HepG2 (cell line): ENCODE data around the gene CD80. TPM values are rescaled to one million over a fixed set of nuclear protein-coding genes. Genes with fewer than 3 reads are reported as not detected.
A peak's percentile ranks its signal among the peaks of the same experiment; 100 is the strongest.

Experiments
- ARNTL ChIP-seq: sonication (generic); formaldehyde crosslinking; IDR thresholded peaks from 2 replicates; pipeline ENCODE4 v1.4.0; 2020; ENCODE audit warnings: mild to moderate bottlenecking, missing genetic modification reagents
- CCAR2 ChIP-seq: fragments of 200-400 bp; formaldehyde crosslinking; optimal IDR thresholded peaks from 2 replicates; pipeline ENCODE3; 2018; ENCODE audit warnings: low read depth, mild to moderate bottlenecking, low read length, moderate library complexity
- ETS1 ChIP-seq: sonication (generic); formaldehyde crosslinking; IDR thresholded peaks from 2 replicates; pipeline ENCODE4 v1.4.0; 2020; ENCODE audit warnings: missing genetic modification reagents
- FOXC1 ChIP-seq: sonication (generic); formaldehyde crosslinking; IDR thresholded peaks from 2 replicates; pipeline ENCODE4 v1.8.0; 2022; ENCODE audit warnings: mild to moderate bottlenecking, missing genetic modification reagents, borderline replicate concordance
- FOXP4 ChIP-seq: sonication (generic); formaldehyde crosslinking; IDR thresholded peaks from 2 replicates; pipeline ENCODE4 v1.4.0; 2020; ENCODE audit warnings: missing genetic modification reagents
- GABPA ChIP-seq, 2 experiments: IDR thresholded peaks; 2 replicates each; pipeline ENCODE4 v1.6.1; 2011 to 2016; ENCODE audit warnings: low read depth in 2 of 2, low read length in 1 of 2, missing biosample characterization in 1 of 2, missing genetic modification characterization in 1 of 2
- GRHL1 ChIP-seq: sonication (generic); formaldehyde crosslinking; conservative IDR thresholded peaks from 2 replicates; pipeline ENCODE4 v1.8.0; 2022; ENCODE audit warnings: missing genetic modification reagents
- ISL2 ChIP-seq: sonication (generic); formaldehyde crosslinking; IDR thresholded peaks from 2 replicates; pipeline ENCODE4 v1.5.0; 2020; ENCODE audit warnings: missing genetic modification reagents
- KDM6A ChIP-seq: IDR thresholded peaks from 2 replicates; pipeline ENCODE4 v1.6.1; 2016; ENCODE audit warnings: low read depth
- PITX1 ChIP-seq: sonication (generic); formaldehyde crosslinking; IDR thresholded peaks from 2 replicates; pipeline ENCODE4 v1.5.1; 2020; ENCODE audit warnings: mild to moderate bottlenecking, missing genetic modification reagents
- TFE3 ChIP-seq: IDR thresholded peaks from 2 replicates; pipeline ENCODE4 v1.6.1; 2016
- ZC3H13 ChIP-seq: sonication (generic); formaldehyde crosslinking; IDR thresholded peaks from 2 replicates; pipeline ENCODE4 v1.8.1; 2023; ENCODE audit warnings: mild to moderate bottlenecking, missing genetic modification reagents, moderate library complexity
- ZNF101 ChIP-seq: sonication (generic); formaldehyde crosslinking; IDR thresholded peaks from 2 replicates; pipeline ENCODE4 v1.4.0; 2020; ENCODE audit warnings: mild to moderate bottlenecking, low read depth, missing genetic modification reagents, borderline replicate concordance
- ZNF652 ChIP-seq: IDR thresholded peaks from 2 replicates; pipeline ENCODE4 v1.6.1; 2016; ENCODE audit warnings: low read depth, borderline replicate concordance
- ZNF713 ChIP-seq: sonication (generic); formaldehyde crosslinking; IDR thresholded peaks from 2 replicates; pipeline ENCODE4 v1.4.0; 2020; ENCODE audit warnings: mild to moderate bottlenecking, missing genetic modification reagents
- ZNF75D ChIP-seq: sonication (generic); formaldehyde crosslinking; IDR thresholded peaks from 2 replicates; pipeline ENCODE4 v1.8.1; 2023; ENCODE audit warnings: missing genetic modification reagents, mild to moderate bottlenecking, borderline replicate concordance
- ZSCAN30 ChIP-seq: sonication (generic); formaldehyde crosslinking; IDR thresholded peaks from 2 replicates; pipeline ENCODE4 v1.5.0; 2020; ENCODE audit warnings: mild to moderate bottlenecking, missing genetic modification reagents
- polyA plus RNA-seq, 8 experiments: library from polyadenylated mRNA; depleted of rRNA in 3 of 8; stranded (reverse) in 7 of 8; unstranded in 1 of 8; fragments of >200 nt; fragmentation: Illumina TruSeq in 4 of 8; extraction: Trizol in 4 of 8; gene quantifications; 2 replicates each; pipeline versions ENCODE4 v1.2.1 to v1.2.3, GENCODE V29; 2011 to 2016; ENCODE audit warnings: low read depth in 4 of 8, missing spikeins in 1 of 8, mixed read lengths in 1 of 8; ENCODE audit not compliant: insufficient read depth in 1 of 8
- total RNA-seq, 5 experiments: library from RNA; depleted of rRNA; stranded (reverse); fragments of >200 nt; fragmentation: Illumina TruSeq; extraction: Trizol; gene quantifications; 2 replicates each; pipeline ENCODE4 v1.2.3, GENCODE V29; 2016; ENCODE audit warnings: low read depth in 1 of 5
- TF ChIP-seq, protein P1 (sequence below): fragments of 450-650 bp; IDR thresholded peaks from 2 replicates; pipeline ENCODE4 v1.6.1; 2017; ENCODE audit warnings: mild to moderate bottlenecking

CD80 gene
- total and polyA plus RNA-seq, 2 of the 13 experiments (the other 11 are each of a cell fraction or from before 2014, with no cell fraction given) = not detected

DNA sequence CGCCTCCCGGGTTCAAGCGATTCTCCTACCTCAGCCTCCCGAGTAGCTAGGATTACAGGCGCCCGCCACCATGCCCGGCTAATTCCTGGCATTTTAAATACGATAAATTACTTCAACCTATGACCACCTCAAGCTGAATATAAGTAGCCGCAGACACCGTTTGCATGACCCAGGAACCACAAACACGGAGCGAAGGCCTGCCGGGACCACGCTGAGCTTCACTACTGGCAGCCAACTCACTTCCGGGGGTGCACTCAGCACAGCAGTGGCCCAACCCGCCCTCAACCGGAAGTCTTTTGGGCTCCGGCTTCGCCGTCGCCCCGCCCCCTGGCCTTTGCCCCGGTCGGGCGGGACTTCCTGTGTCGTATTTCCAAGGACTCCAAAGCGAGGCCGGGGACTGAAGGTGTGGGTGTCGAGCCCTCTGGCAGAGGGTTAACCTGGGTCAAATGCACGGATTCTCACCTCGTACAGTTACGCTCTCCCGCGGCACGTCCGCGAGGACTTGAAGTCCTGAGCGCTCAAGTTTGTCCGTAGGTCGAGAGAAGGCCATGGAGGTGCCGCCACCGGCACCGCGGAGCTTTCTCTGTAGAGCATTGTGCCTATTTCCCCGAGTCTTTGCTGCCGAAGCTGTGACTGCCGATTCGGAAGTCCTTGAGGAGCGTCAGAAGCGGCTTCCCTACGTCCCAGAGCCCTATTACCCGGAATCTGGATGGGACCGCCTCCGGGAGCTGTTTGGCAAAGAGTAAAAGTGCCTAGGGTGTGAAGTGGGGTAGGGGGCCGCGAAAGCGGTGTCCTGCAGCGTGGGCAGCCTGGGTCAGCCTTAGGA lies 61.0 kb downstream of the CD80 start, which contains the start of gene TIMMDC1 (continued):
- 0 out of 2 replicates have a peak, but pooled peaks have one; percentile 34 for TF ChIP-seq TFE3 (CRISPR knock-in tag)
- no peak for TF ChIP-seq CCAR2
- 0 out of 2 replicates have a peak, but pooled peaks have one; percentile 32 for TF ChIP-seq PITX1 (CRISPR knock-in tag)
- no peak for TF ChIP-seq ZNF713
- TF ChIP-seq, protein P1, sequence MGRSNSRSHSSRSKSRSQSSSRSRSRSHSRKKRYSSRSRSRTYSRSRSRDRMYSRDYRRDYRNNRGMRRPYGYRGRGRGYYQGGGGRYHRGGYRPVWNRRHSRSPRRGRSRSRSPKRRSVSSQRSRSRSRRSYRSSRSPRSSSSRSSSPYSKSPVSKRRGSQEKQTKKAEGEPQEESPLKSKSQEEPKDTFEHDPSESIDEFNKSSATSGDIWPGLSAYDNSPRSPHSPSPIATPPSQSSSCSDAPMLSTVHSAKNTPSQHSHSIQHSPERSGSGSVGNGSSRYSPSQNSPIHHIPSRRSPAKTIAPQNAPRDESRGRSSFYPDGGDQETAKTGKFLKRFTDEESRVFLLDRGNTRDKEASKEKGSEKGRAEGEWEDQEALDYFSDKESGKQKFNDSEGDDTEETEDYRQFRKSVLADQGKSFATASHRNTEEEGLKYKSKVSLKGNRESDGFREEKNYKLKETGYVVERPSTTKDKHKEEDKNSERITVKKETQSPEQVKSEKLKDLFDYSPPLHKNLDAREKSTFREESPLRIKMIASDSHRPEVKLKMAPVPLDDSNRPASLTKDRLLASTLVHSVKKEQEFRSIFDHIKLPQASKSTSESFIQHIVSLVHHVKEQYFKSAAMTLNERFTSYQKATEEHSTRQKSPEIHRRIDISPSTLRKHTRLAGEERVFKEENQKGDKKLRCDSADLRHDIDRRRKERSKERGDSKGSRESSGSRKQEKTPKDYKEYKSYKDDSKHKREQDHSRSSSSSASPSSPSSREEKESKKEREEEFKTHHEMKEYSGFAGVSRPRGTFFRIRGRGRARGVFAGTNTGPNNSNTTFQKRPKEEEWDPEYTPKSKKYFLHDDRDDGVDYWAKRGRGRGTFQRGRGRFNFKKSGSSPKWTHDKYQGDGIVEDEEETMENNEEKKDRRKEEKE = no peak
- no peak; the same call in 1 of the 2 replicates for TF ChIP-seq FOXP4 (CRISPR knock-in tag)
- peak; percentile 27; the same call in 1 of the 2 replicates for TF ChIP-seq ARNTL (CRISPR knock-in tag)
- no peak for TF ChIP-seq GRHL1
- TF ChIP-seq ZC3H13 (CRISPR knock-in tag) = peak; percentile 84; the same call in 1 of the 2 replicates
- no peak; the same call in 1 of the 2 replicates for TF ChIP-seq ZSCAN30 (CRISPR knock-in tag)
- TF ChIP-seq KDM6A (CRISPR knock-in tag) = 0 out of 2 replicates have a peak, but pooled peaks have one; percentile 24
- peak; percentile 70 for TF ChIP-seq ZNF652 (CRISPR knock-in tag)
- 0 out of 2 replicates have a peak, but pooled peaks have one; percentile 17 for TF ChIP-seq ZNF101 (CRISPR knock-in tag)
- peak; percentile 34; the same call in 1 of the 2 replicates for TF ChIP-seq ISL2 (CRISPR knock-in tag)
- peak; percentile 69; the same call in 1 of the 2 replicates for TF ChIP-seq FOXC1 (CRISPR knock-in tag)
- no peak for TF ChIP-seq ETS1 (CRISPR knock-in tag)
- TF ChIP-seq GABPA (IDR thresholded peaks at IDR 0.05; ENCODE audit: low read depth, low read length) = peak; percentile 89
- TF ChIP-seq GABPA (CRISPR knock-in tag; IDR thresholded peaks at IDR 0.05; ENCODE audit: low read depth) = peak; percentile 99
- TF ChIP-seq ZNF75D (CRISPR knock-in tag) = no peak
